Measurements from ENCODE around the gene TMEM59.
"Not testable (repeated sequence)": the region's sequence is repeated elsewhere in the genome, so short reads cannot be mapped to it uniquely, and the experiment has no call there.

DNA sequence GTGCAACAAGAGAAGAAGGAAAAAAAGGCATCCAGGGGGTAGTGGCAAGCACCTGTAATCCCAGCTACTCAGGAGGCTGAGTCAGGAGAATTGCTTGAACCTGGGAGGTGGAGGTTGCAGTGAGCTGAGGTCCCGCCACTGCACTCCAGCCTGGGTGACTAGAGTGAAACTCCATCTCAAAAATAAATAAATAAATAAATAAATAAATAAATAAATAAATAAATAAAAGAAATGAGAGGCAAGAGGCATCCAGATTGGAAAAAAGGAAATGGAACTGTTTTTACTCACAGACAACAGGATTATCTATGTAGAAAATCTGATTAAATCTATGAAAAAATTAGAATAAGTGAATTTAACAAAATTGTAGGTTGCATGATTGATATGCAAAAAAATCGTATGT is 58.5 kb downstream of the TMEM59 start:
- TF ChIP-seq, protein P1, sequence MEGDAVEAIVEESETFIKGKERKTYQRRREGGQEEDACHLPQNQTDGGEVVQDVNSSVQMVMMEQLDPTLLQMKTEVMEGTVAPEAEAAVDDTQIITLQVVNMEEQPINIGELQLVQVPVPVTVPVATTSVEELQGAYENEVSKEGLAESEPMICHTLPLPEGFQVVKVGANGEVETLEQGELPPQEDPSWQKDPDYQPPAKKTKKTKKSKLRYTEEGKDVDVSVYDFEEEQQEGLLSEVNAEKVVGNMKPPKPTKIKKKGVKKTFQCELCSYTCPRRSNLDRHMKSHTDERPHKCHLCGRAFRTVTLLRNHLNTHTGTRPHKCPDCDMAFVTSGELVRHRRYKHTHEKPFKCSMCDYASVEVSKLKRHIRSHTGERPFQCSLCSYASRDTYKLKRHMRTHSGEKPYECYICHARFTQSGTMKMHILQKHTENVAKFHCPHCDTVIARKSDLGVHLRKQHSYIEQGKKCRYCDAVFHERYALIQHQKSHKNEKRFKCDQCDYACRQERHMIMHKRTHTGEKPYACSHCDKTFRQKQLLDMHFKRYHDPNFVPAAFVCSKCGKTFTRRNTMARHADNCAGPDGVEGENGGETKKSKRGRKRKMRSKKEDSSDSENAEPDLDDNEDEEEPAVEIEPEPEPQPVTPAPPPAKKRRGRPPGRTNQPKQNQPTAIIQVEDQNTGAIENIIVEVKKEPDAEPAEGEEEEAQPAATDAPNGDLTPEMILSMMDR (IDR thresholded peaks at IDR 0.05; ENCODE audit: low read depth, low read length, poor library complexity, severe bottlenecking): not testable (repeated sequence)
- not testable (repeated sequence) for TF ChIP-seq EZH2phosphoT487 (IDR thresholded peaks at IDR 0.05; ENCODE audit: borderline replicate concordance, low read length)
